HCT116 (cell line): Measurements from ENCODE around the gene NOS1.
A peak's percentile ranks its signal among the peaks of the same experiment; 100 is the strongest.

Source experiments
- CEBPB ChIP-seq: IDR thresholded peaks from 2 replicates; pipeline ENCODE4 v1.6.1; 2012; ENCODE audit warnings: low read depth
- EGR1 ChIP-seq: IDR thresholded peaks from 2 replicates; pipeline ENCODE4 v1.6.1; 2012; ENCODE audit warnings: low read depth
- EZH2phosphoT487 ChIP-seq: fragments of 200-600 bp; IDR thresholded peaks from 2 replicates; pipeline ENCODE4 v1.6.1; 2018; ENCODE audit warnings: antibody characterized with exemption, borderline replicate concordance
- POLR2A ChIP-seq: IDR thresholded peaks from 2 replicates; pipeline ENCODE4 v1.7.0; 2011; ENCODE audit warnings: borderline replicate concordance; ENCODE audit not compliant: insufficient read depth, insufficient read length; ENCODE audit errors: extremely low read depth
- POLR2AphosphoS5 ChIP-seq: IDR thresholded peaks from 2 replicates; pipeline ENCODE4 v1.6.1; 2011; ENCODE audit warnings: mild to moderate bottlenecking, low read depth, low read length, moderate library complexity
- YY1 ChIP-seq: IDR thresholded peaks from 2 replicates; pipeline ENCODE4 v1.6.1; 2011; ENCODE audit warnings: low read length, low read depth, moderate library complexity, mild to moderate bottlenecking; ENCODE audit not compliant: insufficient replicate concordance; ENCODE audit errors: extremely low read depth
- TF ChIP-seq, protein P1 (sequence below), 3 experiments: fragments of 200-600 bp in 1 of 3; sonication (generic) in 1 of 3; IDR thresholded peaks in 2 of 3; conservative IDR thresholded peaks in 1 of 3; 2 replicates each; pipeline ENCODE4 v1.5.1; 2012 to 2017; ENCODE audit warnings: low read depth in 2 of 3, low read length in 2 of 3, antibody characterized with exemption in 1 of 3, borderline replicate concordance in 1 of 3, control low read depth in 1 of 3, mild to moderate bottlenecking in 1 of 3, mixed read lengths in 1 of 3, mixed run types in 1 of 3, moderate library complexity in 1 of 3; ENCODE audit not compliant: insufficient read depth in 1 of 3
- TF ChIP-seq, protein P2 (sequence below): IDR thresholded peaks from 2 replicates; pipeline ENCODE4 v1.6.1; 2012
- TF ChIP-seq, protein P3 (sequence below): IDR thresholded peaks from 2 replicates; pipeline ENCODE4 v1.6.1; 2012; ENCODE audit warnings: low read depth

DNA sequence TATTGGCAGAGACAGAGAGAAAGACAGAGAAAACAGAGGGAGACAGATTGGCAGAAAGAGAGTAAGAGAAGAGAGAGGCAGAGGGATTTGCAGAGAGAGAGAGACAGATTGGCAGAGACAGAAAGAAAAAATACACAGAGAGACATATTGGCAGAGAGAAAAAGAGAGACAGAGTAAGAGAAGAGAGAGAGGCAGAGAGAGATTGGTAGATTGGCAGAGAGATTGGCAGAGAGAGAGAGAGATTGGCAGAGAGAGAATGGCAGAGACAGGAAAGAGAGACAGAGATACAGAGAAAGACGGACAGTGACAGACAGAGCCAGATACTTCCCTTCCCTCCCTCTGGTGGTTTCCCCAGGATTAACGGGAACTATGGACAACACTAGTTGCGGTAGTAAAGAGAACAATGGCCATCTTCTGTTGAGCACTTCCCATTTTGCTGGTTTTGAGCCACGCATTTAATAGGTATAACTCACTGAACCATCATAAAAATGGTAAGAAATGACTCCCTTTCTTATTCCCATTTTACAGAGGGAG lies 2.6 kb upstream of the NOS1 start:
- TF ChIP-seq, protein P1, sequence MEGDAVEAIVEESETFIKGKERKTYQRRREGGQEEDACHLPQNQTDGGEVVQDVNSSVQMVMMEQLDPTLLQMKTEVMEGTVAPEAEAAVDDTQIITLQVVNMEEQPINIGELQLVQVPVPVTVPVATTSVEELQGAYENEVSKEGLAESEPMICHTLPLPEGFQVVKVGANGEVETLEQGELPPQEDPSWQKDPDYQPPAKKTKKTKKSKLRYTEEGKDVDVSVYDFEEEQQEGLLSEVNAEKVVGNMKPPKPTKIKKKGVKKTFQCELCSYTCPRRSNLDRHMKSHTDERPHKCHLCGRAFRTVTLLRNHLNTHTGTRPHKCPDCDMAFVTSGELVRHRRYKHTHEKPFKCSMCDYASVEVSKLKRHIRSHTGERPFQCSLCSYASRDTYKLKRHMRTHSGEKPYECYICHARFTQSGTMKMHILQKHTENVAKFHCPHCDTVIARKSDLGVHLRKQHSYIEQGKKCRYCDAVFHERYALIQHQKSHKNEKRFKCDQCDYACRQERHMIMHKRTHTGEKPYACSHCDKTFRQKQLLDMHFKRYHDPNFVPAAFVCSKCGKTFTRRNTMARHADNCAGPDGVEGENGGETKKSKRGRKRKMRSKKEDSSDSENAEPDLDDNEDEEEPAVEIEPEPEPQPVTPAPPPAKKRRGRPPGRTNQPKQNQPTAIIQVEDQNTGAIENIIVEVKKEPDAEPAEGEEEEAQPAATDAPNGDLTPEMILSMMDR (IDR thresholded peaks at IDR 0.05 in 2 of 3, conservative IDR thresholded peaks at IDR 0.05 in 1 of 3; ENCODE audit: borderline replicate concordance in 1 of 3, insufficient read depth in 1 of 3, low read depth in 2 of 3, low read length in 2 of 3), result 0 out of 6 replicates have a peak, but pooled peaks of 2 of the 3 experiments have one; percentile 6 to 12
- TF ChIP-seq, protein P2, sequence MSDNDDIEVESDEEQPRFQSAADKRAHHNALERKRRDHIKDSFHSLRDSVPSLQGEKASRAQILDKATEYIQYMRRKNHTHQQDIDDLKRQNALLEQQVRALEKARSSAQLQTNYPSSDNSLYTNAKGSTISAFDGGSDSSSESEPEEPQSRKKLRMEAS, result no peak
- TF ChIP-seq POLR2A (no peak), POLR2AphosphoS5 (no peak), CEBPB (no peak), EZH2phosphoT487 (no peak), EGR1 (no peak), YY1 (no peak)
- TF ChIP-seq, protein P3, sequence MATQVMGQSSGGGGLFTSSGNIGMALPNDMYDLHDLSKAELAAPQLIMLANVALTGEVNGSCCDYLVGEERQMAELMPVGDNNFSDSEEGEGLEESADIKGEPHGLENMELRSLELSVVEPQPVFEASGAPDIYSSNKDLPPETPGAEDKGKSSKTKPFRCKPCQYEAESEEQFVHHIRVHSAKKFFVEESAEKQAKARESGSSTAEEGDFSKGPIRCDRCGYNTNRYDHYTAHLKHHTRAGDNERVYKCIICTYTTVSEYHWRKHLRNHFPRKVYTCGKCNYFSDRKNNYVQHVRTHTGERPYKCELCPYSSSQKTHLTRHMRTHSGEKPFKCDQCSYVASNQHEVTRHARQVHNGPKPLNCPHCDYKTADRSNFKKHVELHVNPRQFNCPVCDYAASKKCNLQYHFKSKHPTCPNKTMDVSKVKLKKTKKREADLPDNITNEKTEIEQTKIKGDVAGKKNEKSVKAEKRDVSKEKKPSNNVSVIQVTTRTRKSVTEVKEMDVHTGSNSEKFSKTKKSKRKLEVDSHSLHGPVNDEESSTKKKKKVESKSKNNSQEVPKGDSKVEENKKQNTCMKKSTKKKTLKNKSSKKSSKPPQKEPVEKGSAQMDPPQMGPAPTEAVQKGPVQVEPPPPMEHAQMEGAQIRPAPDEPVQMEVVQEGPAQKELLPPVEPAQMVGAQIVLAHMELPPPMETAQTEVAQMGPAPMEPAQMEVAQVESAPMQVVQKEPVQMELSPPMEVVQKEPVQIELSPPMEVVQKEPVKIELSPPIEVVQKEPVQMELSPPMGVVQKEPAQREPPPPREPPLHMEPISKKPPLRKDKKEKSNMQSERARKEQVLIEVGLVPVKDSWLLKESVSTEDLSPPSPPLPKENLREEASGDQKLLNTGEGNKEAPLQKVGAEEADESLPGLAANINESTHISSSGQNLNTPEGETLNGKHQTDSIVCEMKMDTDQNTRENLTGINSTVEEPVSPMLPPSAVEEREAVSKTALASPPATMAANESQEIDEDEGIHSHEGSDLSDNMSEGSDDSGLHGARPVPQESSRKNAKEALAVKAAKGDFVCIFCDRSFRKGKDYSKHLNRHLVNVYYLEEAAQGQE, result no peak
